H1 (cell line): ENCODE results near the gene ZNF597. TPM values are rescaled to one million over a fixed set of nuclear protein-coding genes. Genes with fewer than 3 reads are reported as not detected.

Source experiments
- BRCA1 ChIP-seq: IDR thresholded peaks from 2 replicates; pipeline ENCODE4 v1.6.1; 2012; ENCODE audit warnings: low read depth, low read length, improper control_type of control experiment
- HDAC2 ChIP-seq, 2 experiments: fragments of 300-600 bp in 1 of 2; sonication (generic) in 1 of 2; IDR thresholded peaks; 2 replicates each; pipeline ENCODE4 v1.6.1; 2011 to 2012; ENCODE audit warnings: low read depth in 2 of 2, low read length in 2 of 2, mild to moderate bottlenecking in 2 of 2, moderate library complexity in 2 of 2, borderline replicate concordance in 1 of 2, inconsistent platforms in 1 of 2
- POLR2AphosphoS5 ChIP-seq: IDR thresholded peaks from 2 replicates; pipeline ENCODE4 v1.6.1; 2011; ENCODE audit warnings: low read depth, low read length
- ZNF274 ChIP-seq: IDR thresholded peaks from 2 replicates; pipeline ENCODE4 v1.7.0; 2012; ENCODE audit warnings: low read length, borderline replicate concordance; ENCODE audit errors: extremely low read depth
- polyA plus RNA-seq, 7 experiments: library from polyadenylated mRNA; depleted of rRNA in 3 of 7; stranded (reverse) in 5 of 7; unstranded in 2 of 7; fragments of >200 nt in 5 of 7; fragments of 200-250 nt in 2 of 7; gene quantifications; 1 replicate in 5 of 7; 2 replicates in 1 of 7; 4 replicates in 1 of 7; pipeline versions ENCODE4 v1.2.1 to v1.2.3, GENCODE V29; 2011 to 2013; ENCODE audit warnings: missing spikeins in 2 of 7, mixed read lengths in 2 of 7
- total RNA-seq: library from RNA; stranded (reverse); fragmentation: NEBNext Ultra II Directional; extraction: Animal tissue kit (Norgen Biotek cat#: 25700); gene quantifications from 2 replicates; pipeline ENCODE4 v1.2.1, GENCODE V29; 2021
- TF ChIP-seq, protein P1 (sequence below): IDR thresholded peaks from 2 replicates; pipeline ENCODE4 v1.6.1; 2012; ENCODE audit warnings: inconsistent platforms

The ZNF597 gene
- total and polyA plus RNA-seq, 2 of the 8 experiments (the other 6 are each of a cell fraction or from before 2014, with no cell fraction given), result 0.68 to 2.6 TPM

DNA sequence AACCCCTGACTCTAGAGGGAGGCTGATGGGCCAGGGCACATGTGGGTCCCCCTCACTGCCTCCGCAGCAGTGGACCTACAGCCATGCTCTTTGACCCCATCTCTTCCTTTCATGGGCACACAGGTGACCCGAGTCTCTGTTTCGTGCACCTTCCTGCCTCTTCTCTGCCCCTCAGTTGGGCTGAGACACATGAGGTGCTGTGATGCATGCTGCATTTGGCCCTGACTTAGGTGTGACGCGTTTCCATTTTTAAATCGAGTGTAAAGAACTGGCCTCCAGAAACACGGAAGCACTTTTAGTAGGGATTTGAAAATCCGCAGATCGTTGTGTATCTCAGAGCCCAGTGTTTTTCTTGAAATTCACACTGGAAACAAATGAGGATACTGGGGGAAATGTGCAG lies 27.4 kb upstream of the ZNF597 start (continued):
- TF ChIP-seq HDAC2 (IDR thresholded peaks at IDR 0.05; ENCODE audit: borderline replicate concordance in 1 of 2, low read depth in 2 of 2, low read length in 2 of 2), result no peak
- no peak for TF ChIP-seq POLR2AphosphoS5
- TF ChIP-seq, protein P1, sequence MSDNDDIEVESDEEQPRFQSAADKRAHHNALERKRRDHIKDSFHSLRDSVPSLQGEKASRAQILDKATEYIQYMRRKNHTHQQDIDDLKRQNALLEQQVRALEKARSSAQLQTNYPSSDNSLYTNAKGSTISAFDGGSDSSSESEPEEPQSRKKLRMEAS, result no peak
- TF ChIP-seq ZNF274, result no peak
- no peak for TF ChIP-seq BRCA1
